NCI-H1436 (cell line): ENCODE results near the gene FAAP100.
"Not testable (repeated sequence)": the region's sequence is repeated elsewhere in the genome, so short reads cannot be mapped to it uniquely, and the experiment has no call there.

ENCODE experiments used
- DNase-seq: peaks from one replicate; lab custom pipeline; 2025; lab: John Stamatoyannopoulos, UW

FAAP100 gene

GRCh38 chr17:81552244-81553017 lies at the start of gene FAAP100:
FAAP100 (minus strand) TSS chr17:81552353; CDS start chr17:81552330, 23 bp downstream.
- DNase-seq = peak; percentile 84

- peak; percentile 67 for DNase-seq
Observed at GRCh38 chr17:81601525-81602120, 49.5 kb upstream of the FAAP100 start.

GRCh38 chr17:81599719-81600486 lies 47.8 kb upstream of the FAAP100 start:
- no peak for DNase-seq

- DNase-seq = no peak
Observed at GRCh38 chr17:81593105-81593871, 41.1 kb upstream of the FAAP100 start.

- no peak for DNase-seq
Observed at GRCh38 chr17:81591971-81592370, 39.8 kb upstream of the FAAP100 start.

- DNase-seq = no peak
Observed at GRCh38 chr17:81590121-81590520, 38.0 kb upstream of the FAAP100 start.

- DNase-seq = no peak
Observed at GRCh38 chr17:81589612-81590011, 37.5 kb upstream of the FAAP100 start.

- no peak for DNase-seq
Observed at GRCh38 chr17:81586096-81586495, 33.9 kb upstream of the FAAP100 start.

- not testable (repeated sequence) for DNase-seq
Observed at GRCh38 chr17:81584771-81585170, 32.6 kb upstream of the FAAP100 start.

- no peak for DNase-seq
Observed at GRCh38 chr17:81583589-81584342, 31.6 kb upstream of the FAAP100 start.

GRCh38 chr17:81582749-81583148 lies 30.6 kb upstream of the FAAP100 start:
- no peak for DNase-seq

- no peak for DNase-seq
Observed at GRCh38 chr17:81582341-81582740, 30.2 kb upstream of the FAAP100 start.

GRCh38 chr17:81581758-81582157 lies 29.6 kb upstream of the FAAP100 start:
- no peak for DNase-seq

- no peak for DNase-seq
Observed at GRCh38 chr17:81580481-81580880, 28.3 kb upstream of the FAAP100 start.

- DNase-seq = no peak
Observed at GRCh38 chr17:81579821-81580321, 27.7 kb upstream of the FAAP100 start.

GRCh38 chr17:81579298-81579697 lies 27.1 kb upstream of the FAAP100 start:
- no peak for DNase-seq

GRCh38 chr17:81578561-81579225 lies 26.5 kb upstream of the FAAP100 start:
- DNase-seq = no peak

- no peak for DNase-seq
Observed at GRCh38 chr17:81578038-81578441, 25.9 kb upstream of the FAAP100 start.

GRCh38 chr17:81577278-81578000 lies 25.3 kb upstream of the FAAP100 start:
- DNase-seq = no peak
